HG02885 (cell line): ENCODE results near the gene DNAAF1.

Experiments
- ATAC-seq: cut with Tn5 transposase; IDR thresholded peaks from one replicate; pipeline ENCODE4 v1.9.1; 2021; ENCODE audit warnings: mild to moderate bottlenecking; ENCODE audit not compliant: unreplicated experiment, poor library complexity

The DNAAF1 gene

GRCh38 chr16:84156342-84156784 lies 11.3 kb downstream of the DNAAF1 start:
- ATAC-seq = no peak

- ATAC-seq = no peak
Measured at GRCh38 chr16:84159007-84159406, 13.9 kb downstream of the DNAAF1 start.

DNA sequence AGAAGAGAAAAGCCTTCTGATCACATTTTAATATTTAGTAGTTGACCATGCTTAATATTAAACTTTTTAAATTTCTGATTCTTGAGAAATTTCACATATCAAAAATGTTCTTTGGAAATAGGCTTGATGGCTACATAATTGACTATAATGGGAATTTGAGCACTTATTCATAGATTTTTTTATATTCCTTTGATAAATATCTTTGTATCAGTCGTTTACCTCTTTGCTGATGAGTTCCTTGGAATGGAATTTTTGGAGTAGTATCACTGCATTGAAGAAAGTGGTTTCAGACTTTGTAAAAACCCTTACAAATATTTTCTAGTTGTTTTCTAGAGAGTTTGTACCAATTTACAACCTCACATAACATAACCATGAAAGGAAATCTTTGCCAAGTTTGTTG lies 14.7 kb downstream of the DNAAF1 start:
- ATAC-seq = no peak

DNA sequence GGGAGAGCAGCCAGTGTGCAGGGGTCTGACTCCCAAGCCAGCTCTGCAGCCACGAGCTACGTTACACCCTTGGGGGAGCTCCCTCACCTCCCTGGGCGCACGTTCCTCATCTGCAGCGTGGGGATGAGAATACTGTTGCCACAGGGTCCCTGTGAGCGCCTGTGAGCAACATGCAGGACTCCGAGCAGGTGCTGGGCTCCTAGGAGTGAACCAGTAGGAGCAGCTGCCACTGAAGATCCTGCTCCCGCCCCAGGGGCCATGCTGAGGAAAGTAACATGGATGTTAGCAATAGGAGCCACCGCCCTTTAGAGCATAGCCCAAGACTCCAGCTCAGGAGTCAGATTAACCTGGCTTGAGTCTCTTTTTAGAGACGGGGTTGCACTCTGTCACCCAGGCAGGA lies 15.9 kb downstream of the DNAAF1 start:
- ATAC-seq = no peak

GRCh38 chr16:84161801-84162200 lies 16.7 kb downstream of the DNAAF1 start:
- ATAC-seq = no peak

DNA sequence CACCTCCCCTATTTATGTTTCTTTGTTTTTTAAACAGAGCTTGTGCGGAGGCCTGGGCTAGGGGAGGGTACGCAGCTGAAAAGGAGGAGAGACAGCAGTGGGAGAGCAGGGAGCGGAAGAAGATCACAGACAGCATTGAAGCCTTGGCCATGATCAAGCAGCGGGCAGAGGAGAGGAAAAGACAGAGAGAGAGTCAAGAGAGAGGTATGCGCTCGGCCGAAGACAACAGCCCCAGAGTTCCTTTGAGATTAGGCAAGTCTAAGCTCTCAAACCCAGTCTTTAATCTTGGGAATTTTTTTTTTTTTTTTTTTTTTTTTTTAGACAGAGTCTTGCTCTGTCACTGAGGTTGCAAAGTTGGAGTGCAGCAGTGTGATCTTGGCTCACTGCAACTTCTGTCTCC lies 20.6 kb downstream of the DNAAF1 start:
- ATAC-seq = no peak

DNA sequence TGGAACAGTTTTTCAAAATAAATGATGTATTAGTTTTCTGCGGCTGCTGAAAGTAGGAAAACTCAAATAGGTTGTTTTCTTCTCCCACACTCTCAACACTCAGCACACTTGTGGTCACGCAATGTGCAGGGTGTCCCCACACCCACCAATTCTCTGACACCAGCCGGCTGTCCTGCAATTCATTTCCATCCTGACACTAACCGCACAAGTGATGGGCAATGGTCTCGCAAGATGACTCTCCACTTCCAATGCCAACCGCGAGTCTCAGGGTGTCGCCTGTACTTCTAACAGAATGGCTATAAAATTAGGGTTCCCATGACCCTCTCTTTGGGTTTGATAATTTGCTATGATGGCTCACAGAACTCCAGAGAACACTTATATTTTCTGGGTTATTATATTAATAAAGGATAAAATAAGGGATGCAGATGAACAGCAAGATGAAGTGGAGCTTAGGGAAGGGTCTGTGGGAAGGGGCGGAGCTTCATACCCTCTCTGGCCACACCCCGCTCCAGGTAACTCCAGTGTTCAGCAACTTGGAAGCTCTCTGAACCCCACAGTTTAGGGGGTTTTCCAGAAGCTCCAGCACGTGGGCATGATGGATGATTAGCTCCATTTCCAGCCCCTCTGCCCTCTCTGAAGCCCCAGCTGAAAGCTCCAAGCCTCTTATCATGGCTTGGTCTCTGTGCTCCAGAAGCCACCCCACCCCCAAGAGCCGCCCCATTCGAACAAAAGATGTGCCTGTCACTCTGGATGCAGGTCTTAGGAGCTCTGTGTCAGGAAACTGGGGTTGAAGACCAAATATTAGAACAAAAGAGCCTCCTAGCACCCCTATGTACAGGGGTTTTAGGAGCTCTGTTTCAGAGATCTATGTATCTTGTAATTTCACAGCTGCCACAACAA lies 21.9 kb downstream of the DNAAF1 start:
- no peak for ATAC-seq

GRCh38 chr16:84169765-84170310 lies 24.7 kb downstream of the DNAAF1 start:
- no peak for ATAC-seq

- no peak for ATAC-seq
Measured at GRCh38 chr16:84174396-84174795, 29.3 kb downstream of the DNAAF1 start.

GRCh38 chr16:84175350-84176081 lies 30.4 kb downstream of the DNAAF1 start:
- ATAC-seq = peak; percentile 85

DNA sequence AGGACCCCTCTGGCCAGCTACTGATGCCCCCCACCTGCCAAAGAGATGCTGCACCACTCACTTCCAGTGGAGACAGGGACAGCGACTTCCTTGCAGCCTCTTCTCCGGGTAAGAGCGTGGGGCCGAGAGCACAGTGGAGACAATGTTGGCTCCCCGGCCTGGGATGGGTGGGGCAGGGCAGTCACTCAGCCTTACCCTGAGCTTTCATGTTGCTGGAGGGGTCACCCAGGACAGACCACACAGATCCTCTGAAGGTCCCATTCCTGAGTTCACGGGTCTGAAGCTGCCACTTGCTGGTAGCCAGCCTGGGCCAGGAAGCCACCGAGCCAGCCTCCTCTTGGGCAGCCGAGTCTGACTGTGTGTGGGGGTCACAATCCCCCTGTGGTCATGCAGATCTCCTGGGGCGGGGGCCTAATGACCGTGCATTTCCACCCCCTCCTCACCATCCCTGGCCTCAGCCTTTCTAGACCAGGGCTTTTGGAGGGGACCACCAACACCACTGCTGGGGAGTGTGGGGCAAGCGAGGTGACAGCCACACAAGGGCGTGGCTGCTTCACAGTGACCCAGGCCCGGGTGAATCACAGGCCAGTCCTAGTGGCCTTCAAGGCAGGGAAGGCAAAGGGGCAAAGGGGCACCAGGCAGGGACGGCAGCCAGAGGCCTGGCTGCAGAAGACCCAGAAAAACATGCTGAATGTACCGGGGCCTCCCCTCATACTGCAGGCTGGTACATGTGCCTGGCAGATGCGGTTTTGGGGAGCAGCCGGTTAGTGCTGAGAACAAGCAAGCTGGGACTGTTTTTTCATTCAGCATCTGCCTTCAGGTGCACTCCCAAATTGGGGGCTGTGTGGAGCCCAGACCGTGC lies 31.3 kb downstream of the DNAAF1 start:
- ATAC-seq = no peak

- ATAC-seq = no peak
Measured at GRCh38 chr16:84177741-84178073, 32.6 kb downstream of the DNAAF1 start.

DNA sequence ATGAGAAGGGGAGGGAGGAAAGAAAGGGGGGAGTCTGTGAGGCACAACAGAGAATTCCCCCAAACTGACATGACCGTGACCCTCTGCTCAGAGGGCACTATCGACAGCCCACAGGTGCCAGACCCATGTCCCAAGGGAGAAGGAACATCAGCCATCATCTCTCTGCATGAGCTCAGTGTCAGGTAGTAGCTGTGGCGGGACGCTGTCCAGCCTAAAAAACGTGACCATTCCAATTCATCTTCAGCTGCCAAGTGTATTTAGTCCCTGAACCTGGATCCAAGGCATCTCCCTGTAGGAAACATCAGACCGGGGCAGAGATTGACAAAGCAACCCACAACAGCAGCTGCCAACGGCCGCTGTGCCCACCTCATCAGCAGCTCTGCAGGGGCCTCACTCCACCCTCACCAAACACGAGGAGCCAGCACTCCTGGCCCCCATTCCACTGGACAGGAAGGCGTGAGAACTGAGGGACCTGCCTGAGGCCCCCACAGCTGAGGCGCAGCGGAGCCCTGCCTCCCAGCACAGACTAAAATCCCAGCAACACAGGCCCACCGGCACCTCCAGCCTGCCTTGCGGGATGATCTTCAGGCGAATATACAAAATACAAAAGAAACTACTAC lies 33.1 kb downstream of the DNAAF1 start:
- ATAC-seq = no peak

DNA sequence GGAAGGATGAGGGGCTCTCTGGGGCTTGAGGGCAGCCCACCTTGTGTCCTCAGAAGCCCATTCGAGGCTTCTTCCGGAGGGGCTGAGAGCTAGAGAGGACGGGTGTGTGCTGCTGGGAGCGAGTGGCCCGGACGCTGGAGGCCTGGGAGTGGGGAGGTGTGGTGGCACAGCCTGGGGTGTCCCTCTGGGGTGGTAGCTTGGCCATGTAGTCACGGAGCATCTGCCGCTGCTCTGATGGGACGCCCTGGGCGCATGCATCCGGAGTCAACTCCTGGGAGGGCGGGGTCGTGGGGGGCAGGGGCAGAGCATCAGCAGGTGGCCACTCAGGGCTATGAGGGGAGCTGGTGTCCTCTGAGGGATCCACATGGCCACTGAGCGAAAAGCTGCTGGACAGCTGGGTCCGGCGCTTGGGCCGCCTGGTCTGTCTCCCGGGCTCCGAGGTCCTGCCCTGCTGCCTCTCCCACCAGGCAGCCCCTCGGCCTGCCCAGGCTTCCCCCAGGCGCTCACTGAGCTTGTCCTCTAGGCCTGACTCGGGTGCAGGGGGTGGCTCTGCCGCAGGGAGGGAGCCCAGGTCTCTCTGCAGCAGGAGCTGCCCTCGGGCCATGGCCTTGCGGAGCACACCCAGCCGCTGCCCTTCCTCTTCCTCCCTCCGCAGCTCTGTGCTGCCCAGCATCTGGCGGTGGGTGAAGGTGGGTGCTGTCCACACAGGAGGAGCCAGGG lies 33.9 kb downstream of the DNAAF1 start:
- no peak for ATAC-seq

- ATAC-seq = no peak
Measured at GRCh38 chr16:84179612-84180320, 34.7 kb downstream of the DNAAF1 start.

DNA sequence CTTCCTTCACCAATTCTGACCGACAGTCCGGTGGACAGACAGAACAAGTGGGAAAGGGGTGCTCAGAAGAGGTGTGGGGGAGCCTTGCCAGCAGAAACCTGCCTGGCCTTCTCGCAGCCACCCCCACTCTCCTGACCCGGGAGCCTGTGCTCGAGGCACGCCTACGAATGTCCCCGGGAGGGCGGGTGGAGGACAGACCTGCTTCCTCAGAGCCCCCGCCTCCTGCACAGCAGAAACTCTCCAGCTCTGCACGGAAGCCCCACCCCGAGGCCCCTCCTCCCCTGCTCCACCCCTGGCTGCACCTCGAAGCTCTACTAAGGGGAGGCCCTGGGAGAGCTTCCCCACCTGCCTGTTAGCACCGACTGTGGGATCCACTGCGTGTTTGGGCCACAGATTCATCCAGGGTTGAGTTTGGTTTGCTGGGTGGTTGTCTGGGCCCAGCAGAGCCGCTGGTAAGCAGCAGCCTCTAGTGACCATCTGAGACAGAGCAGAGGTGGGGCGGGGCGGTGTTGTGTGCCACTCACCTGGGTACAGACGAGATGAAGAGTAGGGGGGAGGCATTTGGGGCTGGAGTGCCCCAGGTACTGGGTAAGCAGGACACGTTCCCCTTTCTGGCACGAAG lies 35.5 kb downstream of the DNAAF1 start:
- no peak for ATAC-seq

DNA sequence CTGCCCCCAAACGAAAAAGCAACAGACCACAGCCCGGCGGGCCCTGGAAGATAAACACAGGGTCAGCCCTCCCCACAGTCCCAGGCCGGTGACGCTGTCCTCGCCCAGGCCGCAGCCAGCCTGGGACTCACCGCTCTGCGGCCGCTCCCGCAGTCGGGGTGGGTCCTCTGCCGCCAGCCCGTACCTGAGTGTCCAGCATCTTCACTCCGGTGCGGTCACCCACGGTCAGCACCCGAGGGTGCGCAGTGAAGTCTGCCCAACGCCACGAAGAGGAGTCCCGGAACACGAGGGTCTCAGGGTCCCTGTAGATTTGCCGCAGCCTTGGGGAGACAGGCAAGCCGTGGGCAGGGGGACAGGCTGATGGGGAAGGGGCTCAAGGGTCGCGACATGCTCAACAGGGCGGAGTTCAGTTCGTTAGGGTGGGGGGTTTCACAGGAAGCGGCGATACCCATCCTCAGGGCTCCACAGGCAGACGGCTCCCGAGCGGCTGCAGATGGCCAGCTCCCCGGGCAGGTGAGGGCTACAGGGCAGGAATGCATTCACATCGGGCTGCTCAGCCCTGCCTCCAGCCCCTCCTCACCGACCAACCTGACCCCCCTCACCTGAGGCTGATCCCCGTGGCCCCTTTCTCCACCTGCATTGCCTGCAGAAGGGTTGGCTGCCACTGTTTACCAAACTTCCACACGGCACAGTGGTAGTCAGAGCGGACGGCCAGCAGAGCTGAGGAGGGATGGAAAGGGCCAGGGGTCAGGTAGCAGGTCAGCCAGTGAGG lies 36.2 kb downstream of the DNAAF1 start:
- ATAC-seq = no peak

DNA sequence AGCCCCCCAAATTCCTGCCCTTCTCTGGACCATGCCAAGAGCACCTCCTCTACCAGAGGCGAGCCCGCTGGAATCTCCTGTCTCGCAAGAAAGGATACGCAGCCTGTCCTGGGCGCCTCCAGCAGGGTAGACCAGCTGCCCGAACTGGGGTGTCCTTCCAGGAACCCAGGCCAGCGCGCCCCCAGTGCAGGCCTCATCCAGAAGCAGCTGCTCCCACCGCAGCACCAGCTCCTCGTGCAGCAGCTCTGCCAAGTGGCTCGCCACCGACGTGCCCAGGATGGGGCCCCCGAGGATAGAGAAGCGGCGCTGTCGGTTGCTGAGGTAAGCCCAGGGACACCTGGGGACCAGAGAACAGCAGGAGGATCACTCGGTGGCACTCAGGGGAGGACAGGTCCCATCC lies 37.0 kb downstream of the DNAAF1 start:
- no peak for ATAC-seq
